ENCODE data around the gene NEUROG3.

NEUROG3 gene

GRCh38 chr10:69573056-69573806 lies at the start of gene NEUROG3:
Gene NEUROG3 (minus strand): TSS chr10:69573422. CDS start chr10:69573043, 379 bp downstream.
- no peak for DNase-seq (ENCODE audit: low read depth in 3 of 3)

DNA sequence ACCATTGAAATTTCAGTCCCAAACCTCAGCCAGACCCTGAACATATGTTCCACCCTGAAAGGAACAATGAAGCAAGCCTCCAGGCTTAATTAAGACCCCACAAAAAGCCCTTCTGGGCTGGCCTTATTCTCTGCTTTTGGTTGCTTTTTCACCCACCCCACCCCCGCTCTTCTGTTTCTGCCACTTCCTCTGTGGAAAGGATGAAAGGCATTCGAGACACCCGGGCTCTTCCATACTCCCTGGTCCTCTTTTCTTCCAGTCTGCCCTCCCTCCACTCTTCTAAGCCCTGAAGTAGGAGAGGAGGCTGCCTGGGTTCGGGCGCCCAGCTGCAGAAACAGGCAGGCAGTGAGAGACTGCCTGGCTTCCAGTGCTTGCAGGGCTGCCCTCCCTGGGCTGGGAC lies 47.4 kb upstream of the NEUROG3 start:
- DNase-seq (ENCODE audit: low read depth in 3 of 3): no peak

DNA sequence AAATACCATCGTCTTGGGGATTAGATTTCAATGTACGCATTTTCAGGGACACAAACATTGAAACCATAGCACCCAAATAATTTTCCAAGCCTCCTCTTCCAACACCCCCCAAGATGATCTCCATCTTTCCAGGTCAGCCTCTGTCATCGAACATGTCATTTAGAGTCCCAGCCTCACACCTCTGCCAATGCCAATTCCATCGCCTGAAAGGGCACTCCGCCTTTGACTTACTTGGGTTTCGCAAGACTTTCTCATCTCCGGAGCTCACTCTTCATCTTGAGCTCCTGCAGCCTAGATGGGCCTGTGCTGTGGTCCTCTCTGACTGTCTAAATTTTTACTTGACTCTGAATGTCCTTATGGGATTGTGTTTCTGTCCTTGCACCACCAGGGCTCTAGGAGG lies 46.4 kb upstream of the NEUROG3 start:
- DNase-seq (ENCODE audit: low read depth in 3 of 3): no peak

GRCh38 chr10:69618746-69619145 lies 45.5 kb upstream of the NEUROG3 start:
- DNase-seq (ENCODE audit: low read depth in 3 of 3): no peak

DNA sequence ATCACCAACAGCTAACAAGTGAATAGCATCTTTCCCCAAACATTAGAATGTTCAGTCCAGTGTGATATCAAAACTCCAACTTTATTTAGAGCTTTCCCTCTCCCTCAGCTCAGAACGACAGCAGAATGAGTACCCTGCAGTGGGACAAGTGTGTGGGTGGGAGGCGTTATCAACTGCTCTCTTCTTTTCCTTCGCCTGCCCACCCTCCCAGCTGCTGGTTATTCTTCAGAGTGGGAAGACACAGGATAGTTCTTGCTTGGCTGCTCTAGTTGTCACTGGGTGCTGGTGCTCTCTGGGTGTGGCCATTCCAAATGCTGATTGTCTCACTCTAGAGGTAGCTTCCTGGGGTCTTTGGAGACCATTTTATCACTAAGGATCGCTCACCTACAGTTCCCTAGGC lies 43.1 kb upstream of the NEUROG3 start:
- DNase-seq (ENCODE audit: low read depth in 3 of 3): no peak

- DNase-seq (ENCODE audit: low read depth in 3 of 3): no peak
These were observed 40.9 kb upstream of the NEUROG3 start for GRCh38 chr10:69614130-69614529.

- no peak for DNase-seq (ENCODE audit: low read depth in 3 of 3)
These were observed 39.5 kb upstream of the NEUROG3 start for GRCh38 chr10:69612760-69613159.

DNA sequence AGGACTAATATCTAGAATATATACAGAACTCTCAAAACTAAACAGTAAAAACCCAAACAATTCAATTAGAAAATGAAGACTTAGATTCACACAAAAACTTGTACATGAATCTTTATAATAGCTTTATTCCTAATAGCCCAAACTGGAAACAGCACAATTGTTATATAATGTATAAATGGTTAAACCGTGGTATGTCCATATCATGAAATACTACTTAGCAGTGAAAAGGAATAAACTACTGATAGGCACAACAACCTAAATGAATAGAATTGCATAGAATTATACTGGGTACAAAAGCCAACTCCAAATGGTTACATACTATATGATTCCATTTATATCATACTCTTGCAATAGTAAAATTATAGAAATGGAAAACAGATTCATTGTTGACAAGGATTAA lies 35.9 kb upstream of the NEUROG3 start:
- no peak for DNase-seq (ENCODE audit: low read depth in 3 of 3)

DNA sequence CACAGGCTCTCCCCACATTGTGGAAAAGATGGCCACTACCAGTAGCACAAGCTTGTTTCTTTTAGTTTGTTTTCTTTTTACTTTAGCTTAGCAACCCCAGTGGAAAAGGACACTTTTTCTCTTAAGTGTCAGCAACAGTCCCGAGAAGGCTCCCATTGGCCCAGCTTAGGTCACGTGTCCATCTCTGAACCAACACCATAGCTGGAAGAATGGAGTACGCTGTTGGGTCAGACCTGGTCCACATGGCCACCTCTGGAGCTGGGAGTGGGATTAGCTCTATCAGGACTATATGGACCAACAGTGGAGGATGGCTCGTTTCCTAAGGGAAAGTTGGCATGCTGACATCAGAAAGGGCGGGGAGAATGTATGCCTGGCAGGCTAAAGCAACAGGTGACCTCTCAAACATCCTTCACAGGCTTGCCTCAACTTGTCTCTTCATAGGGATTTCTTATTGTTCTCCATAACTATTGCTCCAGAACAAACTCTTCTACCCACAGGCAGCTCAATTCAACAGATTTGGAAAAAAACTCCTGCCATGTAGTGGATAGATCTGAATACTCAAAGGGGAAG lies 27.6 kb upstream of the NEUROG3 start:
- DNase-seq (ENCODE audit: low read depth in 3 of 3): no peak

DNA sequence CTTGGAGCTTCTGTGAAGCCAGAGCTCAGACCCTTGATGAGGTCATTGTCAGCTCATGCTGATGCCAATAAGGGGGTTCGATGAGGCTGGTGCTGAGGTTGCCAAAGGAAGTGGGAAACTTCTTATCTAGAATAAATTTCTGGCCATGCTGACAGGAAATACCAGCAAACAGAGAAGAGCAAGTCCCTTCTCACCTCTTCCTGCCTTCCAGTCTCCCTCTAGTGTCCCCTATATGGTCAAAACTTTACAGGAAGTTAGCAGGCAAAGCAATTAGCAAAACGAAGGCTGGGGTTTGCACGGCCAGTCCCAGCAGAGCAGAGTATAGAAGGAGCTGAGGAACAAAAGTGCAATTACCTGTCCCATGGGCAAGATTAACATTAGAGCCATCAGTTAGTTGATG lies 15.1 kb upstream of the NEUROG3 start:
- no peak for DNase-seq (ENCODE audit: low read depth in 3 of 3)

GRCh38 chr10:69584624-69585023 lies 11.4 kb upstream of the NEUROG3 start:
- no peak for DNase-seq (ENCODE audit: low read depth in 3 of 3)

DNA sequence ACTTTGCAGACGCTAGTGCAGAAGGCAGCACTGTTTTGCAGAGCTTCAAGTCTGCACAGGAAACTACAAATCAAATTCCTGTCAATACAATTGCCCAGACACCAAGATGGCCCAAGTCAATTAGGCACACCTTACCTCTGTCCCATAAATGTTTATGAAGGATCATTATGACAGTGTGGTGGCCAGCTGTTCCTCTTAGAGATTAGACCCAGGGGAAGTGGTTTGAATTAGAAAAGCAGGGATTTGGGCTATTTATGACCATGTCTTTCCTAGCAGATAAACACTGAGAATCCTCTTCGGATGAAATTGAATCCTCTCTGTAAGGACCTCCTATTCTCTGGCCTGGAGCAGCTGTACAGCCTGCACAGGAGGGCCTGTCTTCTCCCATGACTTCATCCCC lies 9.9 kb upstream of the NEUROG3 start:
- no peak for DNase-seq (ENCODE audit: low read depth in 3 of 3)

GRCh38 chr10:69580435-69580834 lies 7.2 kb upstream of the NEUROG3 start:
- DNase-seq (ENCODE audit: low read depth in 3 of 3): no peak

DNA sequence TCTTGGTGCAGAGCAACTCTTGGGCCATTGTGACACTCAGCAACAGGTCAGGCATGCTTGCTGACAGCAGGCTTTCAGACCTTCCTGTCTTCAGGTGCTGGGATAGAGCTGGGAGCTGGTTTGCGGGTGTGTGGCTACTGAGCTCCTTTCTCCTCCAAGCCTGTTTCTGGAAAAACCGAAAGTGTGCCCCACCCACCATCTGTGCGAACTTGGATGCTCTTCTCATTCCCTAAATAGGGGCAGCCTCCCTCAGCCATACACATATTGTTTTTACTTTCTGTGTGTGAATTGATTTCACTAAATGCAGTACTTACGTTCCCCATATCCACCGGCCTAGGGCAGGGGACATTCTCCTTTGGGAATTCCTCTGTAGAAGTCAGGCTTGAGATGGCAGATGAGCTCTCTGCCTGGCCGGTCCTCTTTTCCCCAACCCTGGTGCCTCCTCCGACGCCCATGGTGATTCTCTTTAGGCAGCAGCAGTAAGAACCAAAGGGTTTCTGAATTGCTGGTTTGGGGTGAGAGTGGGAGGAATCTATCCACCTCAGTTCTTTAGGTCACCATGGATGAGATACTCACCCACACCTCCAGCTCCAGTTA lies 6.3 kb upstream of the NEUROG3 start:
- DNase-seq (ENCODE audit: low read depth in 3 of 3): no peak

DNA sequence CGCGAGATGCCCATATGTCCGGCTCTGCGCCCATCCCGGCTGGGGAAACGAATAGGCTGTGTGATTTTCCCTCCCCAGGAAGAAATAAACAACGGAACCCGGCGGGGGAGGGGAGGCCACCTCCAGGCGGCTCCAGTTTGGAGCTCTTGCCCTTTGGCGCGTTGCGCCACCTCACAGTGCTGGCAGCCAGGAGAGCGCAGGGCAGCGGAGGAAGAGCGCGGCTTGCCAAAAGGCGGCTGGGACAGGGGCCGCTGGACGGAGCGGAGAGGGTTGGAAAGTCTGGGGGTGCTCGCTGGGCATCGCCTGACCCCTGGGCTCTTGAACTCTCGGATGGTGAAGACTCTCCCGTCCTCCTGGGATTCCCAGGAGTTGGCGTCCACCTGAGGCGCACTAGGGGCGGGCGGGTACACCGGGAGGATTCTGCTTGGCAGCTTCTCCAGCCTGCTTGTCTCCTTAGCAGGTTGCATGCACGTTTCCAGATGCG lies 5.3 kb upstream of the NEUROG3 start:
- DNase-seq (ENCODE audit: low read depth in 3 of 3): no peak

DNA sequence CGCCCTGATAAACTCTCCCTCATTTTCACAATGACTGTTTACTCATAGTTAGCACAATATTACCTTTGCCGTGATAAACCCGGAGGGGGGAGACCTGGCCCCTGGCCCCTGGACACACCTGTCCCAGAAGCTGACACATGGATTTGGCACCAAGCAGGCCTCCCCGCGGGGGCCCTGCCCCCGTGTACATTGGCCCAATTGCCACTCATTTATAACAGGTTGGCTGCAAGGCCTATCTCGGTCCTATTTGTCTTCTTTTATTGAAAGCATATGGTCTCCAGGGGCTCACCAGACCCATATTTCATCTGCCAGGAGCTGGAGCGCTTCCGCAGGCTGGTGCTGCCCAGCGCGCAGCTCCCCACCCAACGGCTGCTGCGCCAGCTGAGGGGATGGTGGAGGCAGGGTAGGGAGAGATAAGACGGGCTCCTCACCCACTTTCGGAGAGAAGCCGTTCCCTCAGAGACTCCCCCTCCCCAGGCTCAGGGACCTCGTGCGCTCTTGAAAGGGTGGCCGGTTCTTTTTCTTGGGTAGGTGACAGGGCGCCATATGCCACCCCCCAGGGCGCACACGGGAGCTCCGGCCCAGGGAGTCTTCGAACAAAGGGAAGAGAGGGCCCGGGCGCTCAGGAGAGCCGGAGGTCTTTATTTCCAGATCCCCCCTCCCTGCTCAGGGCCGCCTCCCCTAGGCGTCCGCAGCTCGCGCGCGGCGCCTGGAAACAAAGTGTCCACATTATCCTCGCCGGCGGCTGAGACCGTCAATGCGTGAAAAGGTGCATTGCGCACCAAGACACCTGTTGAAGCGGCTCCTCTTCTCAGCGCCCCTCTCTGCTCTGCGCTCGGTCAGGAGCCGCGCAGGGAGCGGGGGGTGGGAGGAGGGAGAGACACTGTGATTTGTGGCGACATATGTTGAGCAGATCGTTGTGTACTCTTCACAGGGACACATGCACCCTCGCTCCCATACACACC lies 4.3 kb upstream of the NEUROG3 start:
- no peak for DNase-seq (ENCODE audit: low read depth in 3 of 3)

DNA sequence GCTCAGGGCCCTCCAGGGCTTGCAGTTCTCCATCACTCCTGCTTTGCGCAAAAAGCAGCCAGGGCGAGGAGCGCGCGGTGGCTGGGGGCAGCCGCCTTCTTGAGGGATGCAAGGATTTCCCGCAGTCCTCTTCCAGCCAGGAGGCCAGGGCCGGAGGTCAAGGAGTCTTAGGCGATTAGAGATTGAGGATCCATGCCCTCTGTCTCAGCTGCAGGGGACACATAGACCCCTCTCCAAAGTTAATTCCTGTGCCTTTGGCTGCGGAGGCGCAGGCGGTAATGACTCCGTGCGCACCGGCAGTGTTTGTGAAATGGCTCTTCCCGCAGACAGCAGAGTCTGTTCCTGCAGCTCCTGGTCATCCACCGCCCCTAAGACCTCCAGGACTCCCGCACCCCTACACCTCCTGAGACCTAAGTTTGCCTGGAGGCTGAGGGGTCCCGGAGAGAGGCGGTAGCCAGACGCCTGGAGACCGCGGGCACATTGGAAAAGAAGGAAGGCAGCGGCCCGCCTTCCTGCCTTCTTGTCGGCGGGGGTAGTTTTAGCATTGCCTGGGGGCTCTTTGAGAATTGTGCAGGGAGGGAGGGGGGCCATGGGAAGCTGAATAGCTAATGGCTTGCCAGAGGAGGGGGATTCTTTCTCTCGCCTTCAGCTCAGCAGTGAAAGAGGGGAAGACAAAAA lies 3.3 kb upstream of the NEUROG3 start:
- DNase-seq (ENCODE audit: low read depth in 3 of 3): no peak

DNA sequence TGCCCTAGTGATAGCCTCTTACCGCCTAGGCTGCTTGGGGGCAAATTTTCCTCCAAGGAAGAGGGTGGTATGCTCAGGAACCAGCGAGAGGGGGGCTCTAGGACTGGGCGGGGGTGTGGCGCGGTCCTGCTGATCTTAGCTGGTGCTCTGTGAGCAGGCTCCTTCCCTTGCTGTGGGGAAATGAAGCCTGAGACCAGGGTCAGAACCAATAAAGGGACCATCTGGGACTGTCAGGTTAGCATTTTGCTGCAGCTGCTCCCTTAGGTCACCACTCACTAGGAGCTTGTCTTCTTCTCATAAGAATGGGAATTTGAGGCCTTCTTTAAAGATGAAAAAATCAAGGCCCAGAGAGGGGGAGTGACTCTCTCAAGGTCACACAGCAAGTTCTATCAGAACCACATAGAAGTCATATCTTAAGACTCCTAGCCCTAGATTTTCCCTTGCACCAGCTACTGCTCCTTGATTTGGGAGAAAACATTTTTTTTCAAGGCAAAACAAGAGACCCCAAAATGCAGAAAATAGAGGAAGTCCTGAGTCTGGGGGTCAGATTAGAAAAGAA lies 2.0 kb upstream of the NEUROG3 start:
- DNase-seq (ENCODE audit: low read depth in 3 of 3): no peak

DNA sequence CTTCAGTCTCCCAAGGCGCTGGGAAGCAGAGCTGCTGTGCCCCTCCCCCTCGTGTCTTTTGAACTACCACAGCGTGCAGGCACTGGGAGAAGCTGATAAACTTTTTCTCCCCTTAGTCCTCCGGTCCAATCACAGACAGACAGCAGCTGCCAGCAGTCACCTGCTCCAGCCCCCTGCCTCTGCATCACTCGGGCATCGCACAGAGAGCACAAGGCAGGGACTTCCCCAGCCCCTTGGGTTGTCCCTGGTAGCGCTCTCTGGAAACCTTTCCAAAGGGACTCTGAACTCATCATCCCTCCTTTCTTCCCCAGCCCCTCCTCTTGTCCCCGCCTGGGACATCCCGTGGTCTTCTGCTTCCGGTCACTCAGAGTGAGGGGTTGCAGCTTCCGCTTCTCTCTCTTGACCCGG lies 1.4 kb upstream of the NEUROG3 start:
- no peak for DNase-seq (ENCODE audit: low read depth in 3 of 3)

DNA sequence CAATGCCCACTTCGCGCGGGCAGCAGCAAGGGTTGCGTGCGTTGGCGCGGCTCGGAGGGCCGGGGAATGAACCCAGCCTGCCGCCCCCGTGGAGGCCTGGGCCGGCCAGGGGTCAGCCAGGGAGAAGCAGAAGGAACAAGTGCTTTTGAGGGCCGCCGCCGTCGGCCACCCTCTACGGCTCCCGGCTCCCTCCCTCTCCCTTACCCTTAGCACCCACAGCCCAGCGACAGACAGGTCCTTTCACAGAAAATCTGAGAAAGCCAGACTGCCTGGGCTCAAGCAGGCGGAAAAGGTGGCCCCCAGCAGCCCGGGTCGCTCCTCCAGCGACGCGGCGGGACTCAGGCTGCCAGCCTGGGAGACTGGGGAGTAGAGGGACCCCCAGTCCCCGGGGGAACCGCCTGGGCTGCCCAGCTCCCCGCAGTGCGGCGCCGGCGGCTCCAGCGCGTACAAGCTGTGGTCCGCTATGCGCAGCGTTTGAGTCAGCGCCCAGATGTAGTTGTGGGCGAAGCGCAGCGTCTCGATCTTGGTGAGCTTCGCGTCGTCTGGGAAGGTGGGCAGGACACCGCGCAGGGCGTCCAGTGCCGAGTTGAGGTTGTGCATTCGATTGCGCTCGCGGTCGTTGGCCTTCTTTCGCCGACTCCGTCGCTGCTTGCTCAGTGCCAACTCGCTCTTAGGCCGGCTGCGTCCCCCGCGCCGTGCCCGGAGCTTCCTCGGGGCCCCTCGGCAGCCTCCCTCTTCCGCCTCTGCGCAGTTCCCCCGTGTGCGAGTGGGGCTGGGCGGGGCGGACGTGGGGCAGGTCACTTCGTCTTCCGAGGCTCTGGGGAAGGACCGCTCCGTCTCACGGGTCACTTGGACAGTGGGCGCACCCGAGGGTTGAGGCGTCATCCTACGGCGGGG lies 815 bp downstream of the NEUROG3 start:
- DNase-seq (ENCODE audit: low read depth in 3 of 3): no peak

Measured in stimulated activated CD4-positive, alpha-beta T cell treated with anti-CD3 and anti-CD28 coated beads, TNF-alpha, amount 100 ng/mL, for 24 hours (primary cell).